ENCODE results near the gene MAP3K8.
"Not testable (repeated sequence)": the region's sequence is repeated elsewhere in the genome, so short reads cannot be mapped to it uniquely, and the experiment has no call there.

MAP3K8 gene

GRCh38 chr10:30423655-30424275, 10.2 kb upstream of the MAP3K8 start:
- not testable (repeated sequence) for DNase-seq

GRCh38 chr10:30425336-30426075, 8.5 kb upstream of the MAP3K8 start:
- DNase-seq, result no peak

GRCh38 chr10:30430544-30431298, 3.3 kb upstream of the MAP3K8 start:
- DNase-seq, result no peak

GRCh38 chr10:30431435-30431911, 2.5 kb upstream of the MAP3K8 start:
- no peak for DNase-seq

- DNase-seq, result no peak
Observed at GRCh38 chr10:30432622-30433305, 1.2 kb upstream of the MAP3K8 start.

- peak; percentile 49 for DNase-seq
Observed at GRCh38 chr10:30433306-30433729, 666 bp upstream of the MAP3K8 start.

- DNase-seq, result peak; percentile 61
Observed at GRCh38 chr10:30434273-30435072, 489 bp downstream of the MAP3K8 start.

- DNase-seq, result no peak
Observed at GRCh38 chr10:30435073-30435422, 1.1 kb downstream of the MAP3K8 start.

GRCh38 chr10:30435499-30436167, 1.6 kb downstream of the MAP3K8 start:
- not testable (repeated sequence) for DNase-seq

GRCh38 chr10:30436191-30436611, 2.2 kb downstream of the MAP3K8 start:
- DNase-seq, result no peak

- DNase-seq, result no peak
Observed at GRCh38 chr10:30436671-30437030, 2.7 kb downstream of the MAP3K8 start.

GRCh38 chr10:30437031-30437841, 3.3 kb downstream of the MAP3K8 start:
- DNase-seq, result peak; percentile 19

GRCh38 chr10:30438021-30438850, 4.3 kb downstream of the MAP3K8 start:
- no peak for DNase-seq

- no peak for DNase-seq
Observed at GRCh38 chr10:30439931-30440330, 5.9 kb downstream of the MAP3K8 start.

GRCh38 chr10:30442019-30442606, 8.1 kb downstream of the MAP3K8 start:
- DNase-seq, result no peak

GRCh38 chr10:30443049-30443448, 9.1 kb downstream of the MAP3K8 start:
- DNase-seq, result no peak

GRCh38 chr10:30445711-30446110, 11.7 kb downstream of the MAP3K8 start:
- DNase-seq, result no peak

GRCh38 chr10:30447125-30447799, 13.3 kb downstream of the MAP3K8 start:
- no peak for DNase-seq

- no peak for DNase-seq
Observed at GRCh38 chr10:30448092-30448491, 14.1 kb downstream of the MAP3K8 start.

Measured in stimulated activated CD4-positive, alpha-beta T cell treated with anti-CD3 and anti-CD28 coated beads, Interleukin-4, amount 100 ng/mL, for 1 hour (primary cell).